Forelimb muscle (tissue), 1 donor: ENCODE results near the gene ENTREP1. TPM values are rescaled to one million over a fixed set of nuclear protein-coding genes. Genes with fewer than 3 reads are reported as not detected.
"Not testable (repeated sequence)": the region's sequence is repeated elsewhere in the genome, so short reads cannot be mapped to it uniquely, and the experiment has no call there.

Experiments used
- DNase-seq: peaks from one replicate; pipeline ENCODE4 v3.0.0-alpha.2; 2013; ENCODE audit warnings: low read depth
- polyA plus RNA-seq: library from polyadenylated mRNA; unstranded; fragments of 120-200 nt; gene quantifications from one replicate; pipeline ENCODE4 v1.2.1, GENCODE V29; 2013; ENCODE audit not compliant: insufficient read length

Gene ENTREP1
- 41.9 TPM for polyA plus RNA-seq

GRCh38 chr9:69324549-69325401 is at the start of gene ENTREP1:
Gene ENTREP1 (plus strand): TSS chr9:69325215. CDS start chr9:69325310, 95 bp downstream.
- DNase-seq: no peak

- DNase-seq: no peak
Observed at GRCh38 chr9:69276775-69277174, 48.2 kb upstream of the ENTREP1 start.

- no peak for DNase-seq
Observed at GRCh38 chr9:69279084-69279731, 45.8 kb upstream of the ENTREP1 start.

DNA sequence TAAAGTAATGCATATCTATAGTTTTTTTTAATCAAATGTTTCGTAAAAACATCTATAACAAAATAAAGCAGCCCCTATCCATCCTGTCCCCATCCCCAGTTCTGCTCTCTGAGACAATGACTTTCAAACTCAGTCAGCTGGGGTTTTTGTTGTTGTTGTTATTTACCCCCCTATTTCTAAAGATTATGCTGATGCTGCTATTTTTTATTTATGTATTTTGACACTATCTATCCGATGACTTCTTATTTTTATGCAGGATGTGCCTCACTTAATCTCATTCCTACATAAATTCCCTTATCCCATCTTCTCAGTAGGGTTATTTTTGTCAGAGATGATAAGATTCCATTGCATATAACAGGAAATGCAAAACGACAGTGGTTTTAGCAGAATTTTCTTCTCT is 45.3 kb upstream of the ENTREP1 start:
- DNase-seq: no peak

- no peak for DNase-seq
Observed at GRCh38 chr9:69283003-69283402, 42.0 kb upstream of the ENTREP1 start.

DNA sequence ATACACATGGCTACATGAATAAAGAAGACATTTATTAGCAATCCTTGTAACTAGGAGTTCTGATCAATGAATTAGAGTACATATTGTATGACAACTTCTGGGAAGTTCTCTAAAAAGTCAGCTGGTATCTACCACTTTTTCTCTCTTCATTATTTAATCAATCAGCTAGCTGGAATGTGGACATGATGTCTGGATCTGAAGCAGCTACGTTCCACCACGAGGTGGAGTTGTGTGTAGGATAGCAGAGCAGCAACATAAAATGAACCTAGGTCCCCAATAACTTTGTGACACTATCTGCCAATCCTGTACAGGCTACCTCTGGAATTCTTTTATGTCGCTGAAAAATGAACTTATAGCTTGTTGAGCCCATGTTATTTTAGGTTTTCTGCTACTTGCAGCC is 32.9 kb upstream of the ENTREP1 start:
- no peak for DNase-seq

- no peak for DNase-seq
Observed at GRCh38 chr9:69293156-69293555, 31.9 kb upstream of the ENTREP1 start.

- DNase-seq: peak; percentile 1
Observed at GRCh38 chr9:69295872-69296552, 29.0 kb upstream of the ENTREP1 start.

DNA sequence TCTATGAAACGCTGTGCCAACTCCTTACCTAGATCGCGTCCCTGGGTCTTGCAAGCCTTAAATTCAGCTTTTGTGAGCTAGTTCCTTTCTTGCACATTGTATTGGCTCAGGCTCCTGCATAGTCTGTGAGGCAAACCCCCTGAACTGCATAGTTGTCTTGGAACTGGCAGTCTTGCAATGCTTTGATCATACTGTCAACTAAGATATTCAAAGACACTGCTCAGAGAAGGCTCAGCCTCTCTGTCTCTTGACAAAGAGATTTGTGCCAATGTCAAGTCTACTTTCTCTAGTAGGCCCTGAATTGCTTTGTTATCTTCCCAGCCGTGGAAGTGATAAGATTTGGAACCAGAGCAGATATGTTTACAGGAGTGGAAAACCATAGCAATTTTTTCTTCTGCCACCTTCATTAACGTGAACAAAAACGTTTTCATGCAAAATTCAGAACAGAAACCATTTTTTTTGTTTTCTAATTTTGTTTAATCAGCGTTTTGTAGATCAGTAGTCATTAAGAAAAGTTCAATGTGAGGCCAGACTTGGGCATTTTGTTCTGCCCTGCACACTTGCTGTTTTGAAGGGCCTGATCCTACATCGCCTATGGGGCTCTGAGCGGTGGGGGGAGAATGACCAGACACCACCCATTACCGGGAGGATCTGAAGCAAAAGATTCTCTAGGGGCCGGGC is 27.6 kb upstream of the ENTREP1 start:
- no peak for DNase-seq

DNA sequence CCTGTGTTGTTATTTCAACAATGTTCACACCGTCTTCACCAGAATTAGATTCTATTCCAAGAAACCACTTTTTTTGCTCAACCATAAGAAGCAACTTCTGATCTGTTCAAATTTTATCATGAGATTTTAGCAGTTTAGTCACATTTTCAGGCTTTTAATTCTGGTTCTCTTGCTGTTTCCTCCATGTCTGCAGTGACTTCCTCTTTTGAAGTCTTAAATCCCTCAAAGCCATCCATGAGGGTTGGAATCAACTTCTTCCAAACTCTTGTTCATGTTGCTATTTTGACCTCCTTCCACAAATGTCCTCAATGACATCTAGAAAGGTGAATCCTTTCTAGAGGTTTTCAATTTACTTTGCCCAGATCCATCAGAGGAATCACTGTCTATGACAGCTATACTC is 25.7 kb upstream of the ENTREP1 start:
- DNase-seq: no peak

DNA sequence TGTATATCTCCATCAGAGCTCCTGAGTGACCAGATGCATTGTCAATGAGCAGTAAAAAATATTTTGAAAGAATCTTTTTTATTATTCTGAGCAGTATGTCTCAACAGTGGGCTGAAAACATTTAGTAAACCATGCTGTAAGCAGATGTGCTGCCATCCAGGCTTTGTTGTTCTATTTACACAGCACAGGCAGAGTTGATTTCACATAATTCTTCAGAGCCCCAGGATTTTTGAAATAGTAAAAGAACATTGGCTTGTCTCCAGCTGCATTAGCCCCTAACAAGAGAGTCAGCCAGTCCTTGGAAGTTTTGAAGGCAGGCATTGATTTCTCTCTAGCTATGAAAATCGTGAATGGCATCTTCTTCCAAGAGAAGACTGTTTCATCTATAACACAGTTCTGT is 25.2 kb upstream of the ENTREP1 start:
- DNase-seq: no peak

DNA sequence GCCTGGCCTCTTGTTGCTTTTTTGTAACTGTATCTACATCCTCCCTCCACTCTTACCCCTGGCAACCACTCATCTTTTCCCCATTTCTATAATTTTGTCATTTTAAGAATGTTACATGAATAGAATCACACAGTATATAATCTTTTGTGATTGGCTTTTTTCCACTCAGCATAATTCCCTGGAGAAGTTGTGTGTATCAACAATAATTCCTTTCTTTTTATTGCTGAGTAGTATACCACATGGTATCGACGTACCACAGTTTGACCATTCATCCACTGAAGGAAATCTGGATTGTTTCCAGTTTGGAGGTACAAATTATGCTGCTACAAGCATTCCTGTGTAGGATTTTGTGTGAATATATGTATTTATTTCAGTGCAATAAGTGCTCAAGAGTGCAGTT is 21.7 kb upstream of the ENTREP1 start:
- no peak for DNase-seq

GRCh38 chr9:69306895-69307445 is 18.0 kb upstream of the ENTREP1 start:
- not testable (repeated sequence) for DNase-seq

- DNase-seq: no peak
Observed at GRCh38 chr9:69307446-69308205, 17.4 kb upstream of the ENTREP1 start.

GRCh38 chr9:69308206-69308931 is 16.6 kb upstream of the ENTREP1 start:
- no peak for DNase-seq

DNA sequence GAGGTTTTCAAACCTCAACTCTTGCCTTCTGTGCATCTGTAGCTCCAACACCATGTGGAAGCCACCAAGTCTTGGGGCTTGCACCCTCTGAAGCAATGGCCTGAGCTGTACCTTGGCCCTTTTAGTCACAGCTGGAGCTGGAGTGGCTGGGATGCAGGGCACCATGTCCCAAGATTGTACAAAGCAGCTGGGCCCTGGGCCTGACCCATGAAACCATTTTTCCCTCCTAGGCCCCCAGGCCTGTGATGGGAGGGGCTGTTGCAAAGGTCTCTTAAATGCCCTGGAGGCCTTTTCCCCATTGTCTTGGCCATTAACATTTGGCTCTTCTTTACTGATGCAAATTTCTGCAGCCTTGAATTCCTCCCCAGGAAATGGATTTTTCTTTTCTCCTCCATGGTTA is 11.8 kb upstream of the ENTREP1 start:
- no peak for DNase-seq

- no peak for DNase-seq
Observed at GRCh38 chr9:69314547-69314946, 10.5 kb upstream of the ENTREP1 start.

GRCh38 chr9:69317081-69317480 is 7.9 kb upstream of the ENTREP1 start:
- DNase-seq: no peak

DNA sequence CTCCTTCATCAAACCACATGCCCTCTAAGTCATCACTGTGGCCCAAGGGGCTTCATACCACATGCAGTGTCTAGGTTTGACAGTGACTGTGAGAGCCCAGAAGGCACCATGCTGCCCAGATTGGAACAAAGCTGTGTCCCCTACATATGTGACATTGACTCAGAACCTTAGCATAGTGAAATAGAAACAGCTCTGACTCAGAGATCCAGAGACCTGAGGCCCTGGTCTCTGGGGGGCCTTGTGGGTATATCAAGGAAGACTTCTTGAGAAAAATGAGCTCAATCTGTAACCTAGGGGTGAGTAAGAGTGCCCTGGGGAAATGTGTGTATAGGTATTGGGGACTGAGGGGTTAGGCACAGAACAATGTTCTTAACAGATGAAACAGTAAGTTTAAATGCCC is 7.1 kb upstream of the ENTREP1 start:
- no peak for DNase-seq

DNA sequence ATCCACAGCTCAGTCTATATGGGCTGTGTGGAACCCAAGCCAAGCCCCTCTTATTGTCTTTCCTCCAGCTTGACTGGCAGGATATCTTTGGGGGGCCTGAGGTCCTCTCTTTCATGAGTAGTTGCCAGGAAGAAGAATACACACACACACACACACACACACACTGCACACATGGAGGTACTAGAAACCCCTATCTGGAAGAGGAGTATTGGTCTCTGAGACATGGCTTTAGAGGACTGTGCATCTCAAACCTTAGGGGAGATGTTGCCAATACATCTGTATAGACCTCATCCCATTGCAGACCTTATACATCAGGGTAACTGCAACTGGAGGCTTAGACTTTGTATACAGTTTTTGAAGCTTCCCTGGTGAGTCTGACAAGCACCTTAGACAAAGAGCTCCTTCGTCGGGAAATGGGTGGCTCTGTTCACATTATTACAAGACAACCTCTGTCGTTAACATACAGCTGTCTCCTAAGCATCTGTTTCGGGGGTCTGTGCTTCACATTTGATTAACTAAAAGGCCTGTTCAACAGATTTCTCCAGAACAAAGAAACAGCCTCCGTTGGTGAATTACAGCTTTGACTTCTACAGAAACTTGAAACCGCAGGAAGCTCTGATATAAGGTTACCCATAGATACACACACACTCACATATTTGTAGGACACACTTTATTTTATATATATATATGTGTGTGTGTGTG is 5.5 kb upstream of the ENTREP1 start:
- DNase-seq: no peak
